CD4-positive, alpha-beta T cell (primary cell): ENCODE data around the gene SSTR5. TPM values are rescaled to one million over a fixed set of nuclear protein-coding genes. Genes with fewer than 3 reads are reported as not detected.

Source experiments
- ATAC-seq: fragments of 200-7000 bp; cut with Tn5 transposase; one replicate; pipeline ENCODE4 v1.10.0; 2022; ENCODE audit warnings: mild to moderate bottlenecking; ENCODE audit not compliant: poor library complexity
- CTCF ChIA-PET: fragments of 350-600 bp; sonication (Branson Sonifier 250); formaldehyde crosslinking; loops from one replicate; lab custom pipeline; 2021; ENCODE audit warnings: antibody characterized with exemption, inconsistent platforms; lab: Charles Lee
- POLR2A ChIA-PET: fragments of 350-600 bp; sonication (Branson Sonifier 250); formaldehyde crosslinking; loops from one replicate; lab custom pipeline; 2021; ENCODE audit warnings: antibody characterized with exemption, inconsistent platforms; lab: Charles Lee
- DNase-seq, 14 experiments: peaks; one replicate each; pipeline ENCODE4 v3.0.0-alpha.2; 2013 to 2020; ENCODE audit warnings: mixed read lengths in 2 of 14
- H3K27ac ChIP-seq, 2 donors: one replicate each; pipeline versions ENCODE4 v1.5.1 to v1.7.0; 2013; ENCODE audit warnings: low read length in 2 of 2, low read depth in 1 of 2, mild to moderate bottlenecking in 1 of 2
- H3K27me3 ChIP-seq, 2 experiments: 1 replicate in 1 of 2; 2 replicates in 1 of 2; pipeline versions ENCODE4 v1.6.1 to v1.7.0; 2013; ENCODE audit warnings: low read length in 2 of 2, control low read depth in 1 of 2, mild to moderate bottlenecking in 1 of 2, moderate library complexity in 1 of 2; ENCODE audit not compliant: insufficient read depth in 2 of 2, control insufficient read depth in 1 of 2
- H3K36me3 ChIP-seq: one replicate; pipeline ENCODE4 v1.6.1; 2013; ENCODE audit warnings: low read length, control low read depth; ENCODE audit not compliant: insufficient read depth
- H3K4me1 ChIP-seq: one replicate; pipeline ENCODE4 v1.6.1; 2013; ENCODE audit warnings: low read length, control low read depth; ENCODE audit not compliant: insufficient read depth
- H3K4me3 ChIP-seq: one replicate; pipeline ENCODE4 v1.5.1; 2013; ENCODE audit warnings: mild to moderate bottlenecking, low read length, moderate library complexity
- H3K9me3 ChIP-seq, 2 experiments: 1 replicate in 1 of 2; 2 replicates in 1 of 2; pipeline versions ENCODE4 v1.6.1 to v1.7.0; 2013; ENCODE audit warnings: low read length in 2 of 2, mild to moderate bottlenecking in 2 of 2, control low read depth in 1 of 2, moderate library complexity in 1 of 2; ENCODE audit not compliant: control insufficient read depth in 1 of 2, insufficient read depth in 1 of 2
- H3K27ac Mint-ChIP-seq: one replicate; pipeline ENCODE4 v1.8.0; 2020; ENCODE audit warnings: mixed read lengths
- H3K27me3 Mint-ChIP-seq: one replicate; pipeline ENCODE4 v1.8.0; 2021; ENCODE audit warnings: mixed read lengths
- H3K36me3 Mint-ChIP-seq: one replicate; pipeline ENCODE4 v1.8.0; 2021; ENCODE audit warnings: low read depth, mixed read lengths
- H3K4me1 Mint-ChIP-seq: one replicate; pipeline ENCODE4 v1.8.0; 2021; ENCODE audit warnings: low read depth, mixed read lengths
- H3K4me3 Mint-ChIP-seq: one replicate; pipeline ENCODE4 v1.8.0; 2020; ENCODE audit warnings: mild to moderate bottlenecking, mixed read lengths
- H3K9me3 Mint-ChIP-seq: one replicate; pipeline ENCODE4 v1.8.0; 2020; ENCODE audit warnings: mixed read lengths
- intact Hi-C, 2 experiments: fragments of 100-400 bp; cut with DNase I in 1 of 2; cut with micrococcal nuclease in 1 of 2; formaldehyde crosslinking; loops; one replicate each; pipeline versions ENCODE4 v1.15.1 to v1.9.0; 2023 to 2025; cut with DNase I, micrococcal nuclease
- total RNA-seq, 174 experiments: library from RNA in 2 of 174; stranded (reverse) in 2 of 174; gene quantifications; one replicate each; pipeline ENCODE4 v1.2.3 and lab custom pipeline; 2021 to 2026
- TF ChIP-seq, protein P1 (sequence below): fragments of 200-600 bp; IDR thresholded peaks from one replicate; pipeline ENCODE4 v1.8.0; 2022; ENCODE audit warnings: antibody characterized with exemption, mild to moderate bottlenecking

Gene SSTR5
- total RNA-seq, 2 experiments from 2014 or later = not detected

DNA sequence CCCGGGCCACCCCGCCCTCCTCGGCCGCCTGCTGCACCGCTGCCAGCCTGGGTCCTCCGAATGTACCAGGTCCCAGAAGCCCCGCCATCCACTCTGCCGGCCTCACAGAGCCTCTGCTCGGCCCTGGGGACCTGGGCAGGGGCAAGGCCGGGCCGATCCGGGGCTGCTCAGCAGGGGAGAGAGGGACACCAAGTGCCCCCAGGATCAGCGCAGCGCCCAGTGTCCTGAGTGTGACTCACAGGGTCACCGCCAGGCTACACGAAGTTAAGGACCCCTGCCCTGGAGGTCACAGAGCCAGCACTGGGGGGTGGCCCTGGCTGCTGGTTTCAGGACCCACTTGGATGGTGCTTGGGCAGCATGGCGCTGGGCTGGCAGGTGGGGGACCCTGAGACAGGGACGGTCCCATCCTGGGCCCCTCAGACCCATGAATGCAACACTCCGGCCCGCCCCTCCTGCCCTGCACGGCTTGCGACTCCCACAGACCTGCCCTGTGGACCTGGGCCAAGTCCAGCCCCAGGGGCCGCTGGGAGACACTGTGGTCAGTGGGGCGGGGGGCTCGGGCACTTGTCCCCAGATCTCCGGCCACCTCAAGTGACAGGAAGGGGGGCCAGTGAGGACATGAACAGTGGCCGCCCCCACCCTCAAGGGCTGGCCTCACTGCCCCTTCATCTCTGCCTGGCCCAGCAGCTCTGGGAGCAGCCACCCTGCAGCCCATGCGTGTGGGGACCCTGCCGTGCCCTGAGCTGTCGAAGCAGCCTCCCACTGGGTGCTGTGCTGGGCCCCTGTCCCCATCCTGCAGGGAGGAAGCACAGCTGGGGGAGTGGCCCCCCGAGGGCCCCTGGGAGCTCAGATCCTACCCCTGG, 23.2 kb upstream of the SSTR5 start:
- intact Hi-C loops = no loop called here
- Mint-ChIP-seq H3K27ac (no peak overlapping the region), H3K36me3 (no peaks in the 10 kb centered on the region), H3K9me3 (no peaks in the 10 kb centered on the region), H3K4me1 (no peaks in the 10 kb centered on the region), H3K27me3 (no peaks in the 10 kb centered on the region), H3K4me3 (no peak overlapping the region)
- H3K9me3 ChIP-seq = peaks cover 0 to 8% of the 10 kb centered on the region in 2 experiments
- no peaks in the 10 kb centered on the region for H3K36me3 ChIP-seq
- H3K4me3 ChIP-seq = no peak overlapping the region
- H3K4me1 ChIP-seq = peaks cover 3% of the 10 kb centered on the region
- no peak overlapping the region for H3K27ac ChIP-seq
- ChIA-PET CTCF (no interaction called here), POLR2A (no interaction called here)
- ATAC-seq = no peak
- peaks cover 0 to 6% of the 10 kb centered on the region in 2 experiments for H3K27me3 ChIP-seq
- TF ChIP-seq, protein P1, sequence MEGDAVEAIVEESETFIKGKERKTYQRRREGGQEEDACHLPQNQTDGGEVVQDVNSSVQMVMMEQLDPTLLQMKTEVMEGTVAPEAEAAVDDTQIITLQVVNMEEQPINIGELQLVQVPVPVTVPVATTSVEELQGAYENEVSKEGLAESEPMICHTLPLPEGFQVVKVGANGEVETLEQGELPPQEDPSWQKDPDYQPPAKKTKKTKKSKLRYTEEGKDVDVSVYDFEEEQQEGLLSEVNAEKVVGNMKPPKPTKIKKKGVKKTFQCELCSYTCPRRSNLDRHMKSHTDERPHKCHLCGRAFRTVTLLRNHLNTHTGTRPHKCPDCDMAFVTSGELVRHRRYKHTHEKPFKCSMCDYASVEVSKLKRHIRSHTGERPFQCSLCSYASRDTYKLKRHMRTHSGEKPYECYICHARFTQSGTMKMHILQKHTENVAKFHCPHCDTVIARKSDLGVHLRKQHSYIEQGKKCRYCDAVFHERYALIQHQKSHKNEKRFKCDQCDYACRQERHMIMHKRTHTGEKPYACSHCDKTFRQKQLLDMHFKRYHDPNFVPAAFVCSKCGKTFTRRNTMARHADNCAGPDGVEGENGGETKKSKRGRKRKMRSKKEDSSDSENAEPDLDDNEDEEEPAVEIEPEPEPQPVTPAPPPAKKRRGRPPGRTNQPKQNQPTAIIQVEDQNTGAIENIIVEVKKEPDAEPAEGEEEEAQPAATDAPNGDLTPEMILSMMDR = no peak
- DNase-seq = no peak

DNA sequence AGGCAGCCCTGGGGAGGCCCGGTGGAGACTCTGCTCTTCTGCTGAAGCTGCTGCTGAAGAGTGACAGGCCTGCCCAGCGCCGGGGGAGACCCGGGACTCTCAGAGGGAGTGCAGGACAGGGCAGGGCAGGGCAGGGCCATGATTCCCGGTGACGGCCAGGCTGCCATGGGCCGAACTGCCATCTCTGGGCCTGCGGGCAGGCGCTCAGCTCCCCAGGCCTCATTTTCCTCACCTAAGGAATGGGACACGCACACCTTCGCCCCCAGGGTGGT, 22.6 kb upstream of the SSTR5 start:
- POLR2A ChIA-PET = no interaction called here
- CTCF ChIA-PET = no interaction called here
- Histone ChIP-seq H3K36me3 (no peaks in the 10 kb centered on the region), H3K27ac (no peak overlapping the region), H3K27me3 (peaks cover 0 to 6% of the 10 kb centered on the region in 2 experiments), H3K4me3 (no peak overlapping the region), H3K9me3 (peaks cover 0 to 8% of the 10 kb centered on the region in 2 experiments), H3K4me1 (peaks cover 5% of the 10 kb centered on the region)
- DNase-seq (no peak), ATAC-seq (no peak)
- intact Hi-C loops = loop anchor here in 1 of 2 experiments (5.0 kb wide), 1 partner anchor 338 kb away; no protein-coding TSS in a partner anchor
- Mint-ChIP-seq H3K4me3 (no peak overlapping the region), H3K4me1 (no peaks in the 10 kb centered on the region), H3K27me3 (no peaks in the 10 kb centered on the region), H3K27ac (no peak overlapping the region), H3K9me3 (no peaks in the 10 kb centered on the region), H3K36me3 (no peaks in the 10 kb centered on the region)
- TF ChIP-seq, protein P1 = no peak

DNA sequence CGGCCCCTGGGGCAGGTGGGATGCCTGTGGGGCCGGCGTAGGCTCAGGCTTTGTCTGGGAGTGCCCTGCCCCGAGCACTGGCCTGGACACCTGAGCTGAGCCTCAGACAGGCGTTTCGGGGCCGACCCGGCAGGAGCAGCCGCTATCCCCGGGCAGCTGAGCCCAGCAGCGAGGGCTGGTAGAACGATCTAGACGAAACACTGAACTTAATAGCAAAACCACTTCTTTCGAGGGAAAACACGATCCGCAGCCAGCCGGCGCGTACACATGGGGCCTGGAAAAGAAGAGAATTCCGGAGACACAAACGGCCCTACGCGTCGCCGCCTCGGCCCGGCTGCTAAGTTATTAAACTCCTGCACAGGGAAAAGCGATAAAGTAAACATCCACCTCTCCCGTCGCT, 22.0 kb upstream of the SSTR5 start:
- H3K36me3 Mint-ChIP-seq = no peaks in the 10 kb centered on the region
- no peak overlapping the region for H3K27ac Mint-ChIP-seq
- intact Hi-C loops = loop anchor here in 1 of 2 experiments (5.0 kb wide), 1 partner anchor 338 kb away; no protein-coding TSS in a partner anchor
- H3K36me3 ChIP-seq = no peaks in the 10 kb centered on the region
- H3K27me3 Mint-ChIP-seq = no peaks in the 10 kb centered on the region
- TF ChIP-seq, protein P1 = no peak
- ATAC-seq (no peak), DNase-seq (no peak)
- peaks cover 0 to 6% of the 10 kb centered on the region in 2 experiments for H3K27me3 ChIP-seq
- no peak overlapping the region for H3K4me3 Mint-ChIP-seq
- H3K4me3 ChIP-seq = no peak overlapping the region
- POLR2A ChIA-PET = no interaction called here
- peaks cover 6% of the 10 kb centered on the region for H3K4me1 ChIP-seq
- no peaks in the 10 kb centered on the region for H3K9me3 Mint-ChIP-seq
- peaks cover 0 to 8% of the 10 kb centered on the region in 2 experiments for H3K9me3 ChIP-seq
- H3K4me1 Mint-ChIP-seq = no peaks in the 10 kb centered on the region
- H3K27ac ChIP-seq = no peak overlapping the region
- CTCF ChIA-PET = no interaction called here
